CD14-positive monocyte (primary cell): ENCODE measurements around the gene TERT. TPM values are rescaled to one million over a fixed set of nuclear protein-coding genes. Genes with fewer than 3 reads are reported as not detected.

ENCODE experiments used
- DNase-seq, 3 donors: peaks; one replicate each; pipeline ENCODE4 v3.0.0-alpha.2; 2011 to 2022
- H2AFZ ChIP-seq: 2 replicates; pipeline ENCODE4 v1.6.0; 2012; ENCODE audit warnings: mild to moderate bottlenecking, low read depth, low read length, inconsistent platforms; ENCODE audit not compliant: insufficient read depth, poor library complexity, severe bottlenecking
- H3K27ac ChIP-seq, 2 donors: 1 replicate in 1 of 2; 2 replicates in 1 of 2; pipeline ENCODE4 v1.5.1; 2012 to 2013; ENCODE audit warnings: low read length in 2 of 2, control low read depth in 1 of 2, inconsistent platforms in 1 of 2, low read depth in 1 of 2, mild to moderate bottlenecking in 1 of 2
- H3K27me3 ChIP-seq, 2 donors: one replicate each; pipeline versions ENCODE4 v1.6.0 to v1.6.1; 2011 to 2013; ENCODE audit warnings: low read length in 2 of 2; ENCODE audit not compliant: control insufficient read depth in 2 of 2, insufficient read depth in 2 of 2
- H3K36me3 ChIP-seq, 2 donors: replicated peaks in 1 of 2; 1 replicate in 1 of 2; 2 replicates in 1 of 2; pipeline versions ENCODE4 v1.5.1 to v1.6.1; 2012 to 2013; ENCODE audit warnings: low read length in 2 of 2, control low read depth in 1 of 2, inconsistent platforms in 1 of 2, mild to moderate bottlenecking in 1 of 2; ENCODE audit not compliant: insufficient read depth in 2 of 2, control insufficient read depth in 1 of 2
- H3K4me1 ChIP-seq, 2 donors: 1 replicate in 1 of 2; 2 replicates in 1 of 2; pipeline versions ENCODE4 v1.5.1 to v1.6.1; 2012 to 2013; ENCODE audit warnings: low read length in 2 of 2, control low read depth in 1 of 2, inconsistent platforms in 1 of 2, mild to moderate bottlenecking in 1 of 2, moderate library complexity in 1 of 2; ENCODE audit not compliant: insufficient read depth in 2 of 2, control insufficient read depth in 1 of 2
- H3K4me2 ChIP-seq: replicated peaks from 2 replicates; pipeline ENCODE3; 2012; ENCODE audit warnings: low read length, moderate library complexity, mild to moderate bottlenecking; ENCODE audit not compliant: poor library complexity, severe bottlenecking; ENCODE audit errors: extremely low read depth
- H3K4me3 ChIP-seq, 3 experiments: fragments of 200-600 bp in 1 of 3; sonication (generic) in 1 of 3; replicated peaks in 1 of 3; 1 replicate in 2 of 3; 2 replicates in 1 of 3; pipeline ENCODE4 v1.5.1; 2011 to 2013; ENCODE audit warnings: low read length in 3 of 3, mild to moderate bottlenecking in 3 of 3, control low read depth in 2 of 3, low read depth in 2 of 3, inconsistent platforms in 1 of 3, moderate library complexity in 1 of 3
- H3K79me2 ChIP-seq: 2 replicates; pipeline ENCODE4 v1.6.0; 2012; ENCODE audit warnings: mild to moderate bottlenecking, control low read depth, inconsistent platforms, low read length, moderate library complexity; ENCODE audit not compliant: insufficient read depth
- H3K9ac ChIP-seq: 2 replicates; pipeline ENCODE4 v1.6.0; 2017; ENCODE audit warnings: low read length, mild to moderate bottlenecking; ENCODE audit not compliant: insufficient read depth, poor library complexity, severe bottlenecking
- H3K9me3 ChIP-seq, 2 donors: replicated peaks in 1 of 2; 1 replicate in 1 of 2; 2 replicates in 1 of 2; pipeline versions ENCODE4 v1.5.1 to v1.6.1; 2012 to 2013; ENCODE audit warnings: low read length in 2 of 2, control low read depth in 1 of 2; ENCODE audit not compliant: control insufficient read depth in 1 of 2, insufficient read depth in 1 of 2
- H4K20me1 ChIP-seq: 2 replicates; pipeline ENCODE4 v1.6.0; 2012; ENCODE audit warnings: mild to moderate bottlenecking, low read length, control low read depth, moderate library complexity; ENCODE audit not compliant: insufficient read depth
- H3K27ac Mint-ChIP-seq, 7 donors: one replicate each; pipeline ENCODE4 v1.8.0; 2020; ENCODE audit warnings: mild to moderate bottlenecking in 7 of 7, mixed read lengths in 7 of 7, moderate library complexity in 6 of 7, inconsistent platforms in 2 of 7
- H3K27me3 Mint-ChIP-seq, 3 donors: one replicate each; pipeline ENCODE4 v1.8.0; 2021 to 2022; ENCODE audit warnings: low read depth in 3 of 3, mild to moderate bottlenecking in 3 of 3, mixed read lengths in 3 of 3, moderate library complexity in 3 of 3, inconsistent platforms in 1 of 3
- H3K36me3 Mint-ChIP-seq, 2 donors: one replicate each; pipeline ENCODE4 v1.8.0; 2020; ENCODE audit warnings: mixed read lengths in 2 of 2, inconsistent platforms in 1 of 2, mild to moderate bottlenecking in 1 of 2
- H3K4me1 Mint-ChIP-seq: one replicate; pipeline ENCODE4 v1.8.0; 2020; ENCODE audit warnings: mild to moderate bottlenecking, mixed read lengths
- H3K4me3 Mint-ChIP-seq, 2 donors: one replicate each; pipeline ENCODE4 v1.8.0; 2020; ENCODE audit warnings: mild to moderate bottlenecking in 2 of 2, mixed read lengths in 2 of 2, moderate library complexity in 1 of 2
- H3K9me3 Mint-ChIP-seq, 7 donors: one replicate each; pipeline ENCODE4 v1.8.0; 2020 to 2022; ENCODE audit warnings: mixed read lengths in 7 of 7, mild to moderate bottlenecking in 6 of 7, moderate library complexity in 6 of 7, inconsistent platforms in 2 of 7
- WGBS: methylation state at CpG from one replicate; pipeline ENCODE4 v1.1.5; 2013; ENCODE audit warnings: missing lambda C conversion rate; ENCODE audit not compliant: insufficient coverage; 5-methylcytosine and 5-hydroxymethylcytosine counted together
- intact Hi-C, 2 donors: fragments of 100-400 bp; cut with micrococcal nuclease; formaldehyde crosslinking; loops; one replicate each; pipeline versions ENCODE4 v1.15.0 to v1.15.1; 2023
- polyA plus RNA-seq, 3 donors: library from polyadenylated mRNA; depleted of rRNA in 1 of 3; unstranded in 2 of 3; stranded (reverse) in 1 of 3; fragments of 300-500 nt in 2 of 3; fragments of >200 nt in 1 of 3; fragmentation: Illumina TruSeq in 2 of 3; gene quantifications; 1 replicate in 2 of 3; 2 replicates in 1 of 3; pipeline ENCODE4 v1.2.3, GENCODE V29; 2012 to 2021
- TF ChIP-seq, protein P1 (sequence below): fragments of 200-600 bp; IDR thresholded peaks from one replicate; pipeline ENCODE4 v1.8.0; 2022; ENCODE audit warnings: antibody characterized with exemption, mild to moderate bottlenecking

TERT gene
- polyA plus RNA-seq, 3 donors, result not detected

DNA sequence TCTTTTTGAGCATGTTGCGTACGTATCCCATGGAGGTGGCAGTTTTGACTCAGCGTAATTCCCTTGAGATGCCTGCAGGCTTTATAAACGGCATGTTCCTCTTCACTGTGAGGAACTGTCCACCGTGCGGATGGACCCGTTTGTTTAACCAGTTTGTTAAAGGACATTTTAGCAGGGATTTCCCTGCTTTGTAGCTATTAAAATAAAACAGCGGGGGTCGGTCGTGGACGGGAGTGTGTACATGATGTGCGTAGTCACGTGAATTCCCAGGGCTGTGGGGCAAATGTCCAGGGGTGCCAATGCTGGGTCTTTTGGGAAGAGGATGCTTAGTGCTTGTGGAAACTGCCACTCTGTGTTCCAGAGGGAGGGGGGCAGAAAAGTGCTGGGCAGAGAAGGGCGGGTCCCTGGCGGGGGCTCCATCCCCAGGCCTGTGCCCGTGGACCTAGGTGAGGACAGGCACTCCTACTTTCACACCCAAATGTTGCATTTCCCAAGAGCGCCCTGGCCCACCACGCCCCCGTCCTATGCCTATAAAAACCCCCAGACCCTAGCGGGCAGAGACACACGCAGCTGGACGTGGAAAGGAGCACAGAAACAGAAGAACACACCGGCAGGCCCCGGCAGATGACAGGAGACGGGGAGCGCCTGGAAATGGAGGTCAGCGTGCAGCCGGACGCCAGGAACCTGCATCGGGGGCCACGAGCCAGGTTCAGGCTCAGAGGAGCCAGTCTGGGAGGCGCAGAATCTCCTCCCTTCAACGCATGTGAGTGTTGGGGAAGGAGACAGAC, 4.0 kb upstream of the TERT start:
- intact Hi-C loops, result no loop called here
- peaks cover 0 to 6% (median 0%) of the 10 kb centered on the region in 7 donors for H3K9me3 Mint-ChIP-seq

DNA sequence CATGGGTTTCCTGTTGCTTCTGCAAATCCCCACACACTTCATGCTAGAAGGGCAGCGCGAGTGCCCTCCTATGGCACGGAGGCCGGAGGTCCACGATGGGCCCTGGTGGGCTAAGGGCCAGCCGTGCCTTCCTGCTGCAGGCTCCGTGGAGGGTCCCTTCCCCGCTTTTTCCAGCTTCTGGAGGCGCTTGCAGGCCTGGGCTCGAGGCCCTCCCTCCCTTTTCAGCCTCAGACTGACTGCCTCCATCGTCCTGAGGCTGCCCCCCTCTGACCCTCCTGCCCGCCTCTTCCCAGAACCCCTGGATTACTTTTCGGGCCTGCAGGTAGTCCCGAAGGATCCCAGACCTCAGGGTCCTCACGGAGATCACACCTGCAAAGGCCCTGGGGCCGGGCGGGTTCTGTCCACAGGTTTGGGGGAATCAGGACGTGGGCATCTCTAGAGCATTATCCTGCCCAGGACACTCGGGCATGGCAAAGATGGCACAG, 3.2 kb upstream of the TERT start:
- no peaks in the 10 kb centered on the region for H3K79me2 ChIP-seq
- no peaks in the 10 kb centered on the region for H3K36me3 ChIP-seq
- intact Hi-C loops, result no loop called here
- Mint-ChIP-seq H3K27me3 (peaks cover 17 to 42% (median 23%) of the 10 kb centered on the region in 3 donors), H3K27ac (no peak overlapping the region), H3K4me1 (peaks cover 1% of the 10 kb centered on the region), H3K9me3 (peaks cover 0 to 8% (median 2%) of the 10 kb centered on the region in 7 donors), H3K36me3 (no peaks in the 10 kb centered on the region), H3K4me3 (peak overlapping the region in 1 of 2 donors; percentile 21)
- no peaks in the 10 kb centered on the region for H3K9me3 ChIP-seq
- 91% methylated on average over 18 of the region's 19 CpGs for WGBS
- H3K9ac ChIP-seq, result no peak overlapping the region
- no peaks in the 10 kb centered on the region for H3K4me1 ChIP-seq
- H3K27ac ChIP-seq, result no peak overlapping the region
- H2AFZ ChIP-seq, result no peak overlapping the region
- no peak overlapping the region for H3K4me3 ChIP-seq
- peaks cover 0 to 16% of the 10 kb centered on the region in 2 donors for H3K27me3 ChIP-seq
- H3K4me2 ChIP-seq, result no peak overlapping the region
- DNase-seq, result no peak
- H4K20me1 ChIP-seq, result no peaks in the 10 kb centered on the region
- TF ChIP-seq, protein P1, sequence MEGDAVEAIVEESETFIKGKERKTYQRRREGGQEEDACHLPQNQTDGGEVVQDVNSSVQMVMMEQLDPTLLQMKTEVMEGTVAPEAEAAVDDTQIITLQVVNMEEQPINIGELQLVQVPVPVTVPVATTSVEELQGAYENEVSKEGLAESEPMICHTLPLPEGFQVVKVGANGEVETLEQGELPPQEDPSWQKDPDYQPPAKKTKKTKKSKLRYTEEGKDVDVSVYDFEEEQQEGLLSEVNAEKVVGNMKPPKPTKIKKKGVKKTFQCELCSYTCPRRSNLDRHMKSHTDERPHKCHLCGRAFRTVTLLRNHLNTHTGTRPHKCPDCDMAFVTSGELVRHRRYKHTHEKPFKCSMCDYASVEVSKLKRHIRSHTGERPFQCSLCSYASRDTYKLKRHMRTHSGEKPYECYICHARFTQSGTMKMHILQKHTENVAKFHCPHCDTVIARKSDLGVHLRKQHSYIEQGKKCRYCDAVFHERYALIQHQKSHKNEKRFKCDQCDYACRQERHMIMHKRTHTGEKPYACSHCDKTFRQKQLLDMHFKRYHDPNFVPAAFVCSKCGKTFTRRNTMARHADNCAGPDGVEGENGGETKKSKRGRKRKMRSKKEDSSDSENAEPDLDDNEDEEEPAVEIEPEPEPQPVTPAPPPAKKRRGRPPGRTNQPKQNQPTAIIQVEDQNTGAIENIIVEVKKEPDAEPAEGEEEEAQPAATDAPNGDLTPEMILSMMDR, result no peak

More for the DNA sequence above, 4.0 kb upstream of the TERT start:
- no peaks in the 10 kb centered on the region for H4K20me1 ChIP-seq
- no peak overlapping the region for H3K4me3 ChIP-seq
- H3K27me3 ChIP-seq, result peaks cover 0 to 12% of the 10 kb centered on the region in 2 donors
- H3K27ac ChIP-seq, result no peak overlapping the region
- no peak overlapping the region for H3K9ac ChIP-seq
- no peaks in the 10 kb centered on the region for H3K36me3 ChIP-seq
- TF ChIP-seq, protein P1, result no peak
- Mint-ChIP-seq H3K36me3 (no peaks in the 10 kb centered on the region), H3K4me1 (peaks cover 8% of the 10 kb centered on the region), H3K27ac (peak overlapping the region in 1 of 7 donors; percentile 27), H3K4me3 (no peak overlapping the region), H3K27me3 (peaks cover 17 to 36% (median 24%) of the 10 kb centered on the region in 3 donors)
- DNase-seq, result no peak
- no peaks in the 10 kb centered on the region for H3K9me3 ChIP-seq
- H3K79me2 ChIP-seq, result no peaks in the 10 kb centered on the region
- H2AFZ ChIP-seq, result no peak overlapping the region
- H3K4me2 ChIP-seq, result no peak overlapping the region
- 85% methylated on average over 31 of the region's 33 CpGs for WGBS
- H3K4me1 ChIP-seq, result peaks cover under 1 to 7% of the 10 kb centered on the region in 2 donors
